Right atrium auricular region (tissue), 2 donors: ENCODE data around the gene FER. TPM values are rescaled to one million over a fixed set of nuclear protein-coding genes. Genes with fewer than 3 reads are reported as not detected.
"Not testable (repeated sequence)": the region's sequence is repeated elsewhere in the genome, so short reads cannot be mapped to it uniquely, and the experiment has no call there.

Experiments
- DNase-seq: peaks from one replicate; pipeline ENCODE4 v3.0.0-alpha.2; 2019; ENCODE audit warnings: low spot score
- H3K27ac ChIP-seq, 2 donors: fragments of 200-600 bp; sonication (generic); 1 replicate in 1 of 2; 2 replicates in 1 of 2; pipeline ENCODE4 v1.5.1; 2016 to 2019
- H3K27me3 ChIP-seq, 2 donors: fragments of 200-600 bp; sonication (generic); one replicate each; pipeline versions ENCODE4 v1.5.1 to v1.6.0; 2017 to 2019
- H3K36me3 ChIP-seq: fragments of 200-600 bp; sonication (generic); one replicate; pipeline ENCODE4 v1.5.1; 2016
- H3K4me1 ChIP-seq, 2 donors: fragments of 200-600 bp; sonication (generic); one replicate each; pipeline versions ENCODE4 v1.5.1 to v1.6.0; 2017 to 2019
- H3K4me3 ChIP-seq, 2 donors: fragments of 200-600 bp; sonication (generic); 1 replicate in 1 of 2; 2 replicates in 1 of 2; pipeline ENCODE4 v1.5.1; 2017 to 2019; ENCODE audit warnings: mild to moderate bottlenecking in 1 of 2, moderate library complexity in 1 of 2
- H3K9me3 ChIP-seq, 2 donors: fragments of 200-600 bp; sonication (generic); one replicate each; pipeline ENCODE4 v1.5.1; 2019
- CTCF ChIP-seq, 2 donors: fragments of 200-600 bp; sonication (generic); IDR thresholded peaks; one replicate each; pipeline ENCODE4 v1.5.1; 2019; ENCODE audit warnings: antibody characterized with exemption in 2 of 2
- total RNA-seq, 2 donors: library from RNA; depleted of rRNA; stranded (reverse); fragments of >200 nt; gene quantifications; one replicate each; pipeline ENCODE4 v1.1.0, GENCODE V29; 2016

FER gene
- total RNA-seq, 2 donors from 2014 or later, result 10.6 to 12.9 TPM

GRCh38 chr5:108881133-108881532 is 133.4 kb downstream of the FER start:
- no peak overlapping the region for H3K27ac ChIP-seq
- no peaks in the 10 kb centered on the region for H3K9me3 ChIP-seq
- no peak overlapping the region for H3K4me3 ChIP-seq
- peaks cover 8% of the 10 kb centered on the region for H3K36me3 ChIP-seq
- no peaks in the 10 kb centered on the region for H3K27me3 ChIP-seq
- DNase-seq, result no peak
- peaks cover 0 to 7% of the 10 kb centered on the region in 2 donors for H3K4me1 ChIP-seq
- no peak for TF ChIP-seq CTCF (IDR thresholded peaks at IDR 0.05)

- DNase-seq, result no peak
- TF ChIP-seq CTCF (IDR thresholded peaks at IDR 0.05), result no peak
- Histone ChIP-seq H3K36me3 (peaks cover 10% of the 10 kb centered on the region), H3K27ac (peak overlapping the region in 1 of 2 donors; percentile 9), H3K9me3 (no peaks in the 10 kb centered on the region), H3K4me1 (peaks cover 0 to 7% of the 10 kb centered on the region in 2 donors), H3K27me3 (no peaks in the 10 kb centered on the region), H3K4me3 (no peak overlapping the region)
Measured at GRCh38 chr5:108884736-108885135, 137.0 kb downstream of the FER start.

GRCh38 chr5:108898257-108898656 is 150.6 kb downstream of the FER start:
- H3K4me1 ChIP-seq, result no peaks in the 10 kb centered on the region
- no peaks in the 10 kb centered on the region for H3K27me3 ChIP-seq
- no peak for TF ChIP-seq CTCF (IDR thresholded peaks at IDR 0.05)
- H3K27ac ChIP-seq, result no peak overlapping the region
- H3K9me3 ChIP-seq, result no peaks in the 10 kb centered on the region
- peaks cover 11% of the 10 kb centered on the region for H3K36me3 ChIP-seq
- no peak for DNase-seq
- H3K4me3 ChIP-seq, result no peak overlapping the region

GRCh38 chr5:108898707-108899106 is 151.0 kb downstream of the FER start:
- H3K36me3 ChIP-seq, result peaks cover 11% of the 10 kb centered on the region
- H3K4me3 ChIP-seq, result no peak overlapping the region
- no peak for TF ChIP-seq CTCF (IDR thresholded peaks at IDR 0.05)
- H3K27ac ChIP-seq, result no peak overlapping the region
- H3K9me3 ChIP-seq, result no peaks in the 10 kb centered on the region
- no peaks in the 10 kb centered on the region for H3K27me3 ChIP-seq
- no peak for DNase-seq
- H3K4me1 ChIP-seq, result no peaks in the 10 kb centered on the region

- H3K36me3 ChIP-seq, H3K9me3 ChIP-seq, H3K27ac ChIP-seq, H3K4me3 ChIP-seq, H3K27me3 ChIP-seq, H3K4me1 ChIP-seq, DNase-seq: not testable (repeated sequence)
Measured at GRCh38 chr5:108899244-108899643, 151.5 kb downstream of the FER start.

GRCh38 chr5:108900668-108901067 is 153.0 kb downstream of the FER start:
- Histone ChIP-seq H3K4me1 (no peaks in the 10 kb centered on the region), H3K27ac (no peak overlapping the region), H3K4me3 (no peak overlapping the region), H3K9me3 (no peaks in the 10 kb centered on the region), H3K36me3 (peaks cover 5% of the 10 kb centered on the region), H3K27me3 (no peaks in the 10 kb centered on the region)
- no peak for TF ChIP-seq CTCF (IDR thresholded peaks at IDR 0.05)
- no peak for DNase-seq
